Activated CD8-positive, alpha-beta T cell treated with anti-CD3 and anti-CD28 coated beads for 36 hours (primary cell): ENCODE data around the gene SPRING1. TPM values are rescaled to one million over a fixed set of nuclear protein-coding genes. Genes with fewer than 3 reads are reported as not detected.

Experiments used
- ATAC-seq: fragments of 200-7000 bp; cut with Tn5 transposase; one replicate; pipeline ENCODE4 v1.10.0; 2021; ENCODE audit warnings: mild to moderate bottlenecking, moderate library complexity
- CTCF ChIA-PET: fragments of 350-600 bp; sonication (Branson Sonifier 250); formaldehyde crosslinking; loops from one replicate; lab custom pipeline; 2021; ENCODE audit warnings: antibody characterized with exemption; lab: Charles Lee
- POLR2A ChIA-PET: fragments of 350-600 bp; sonication (Branson Sonifier 250); formaldehyde crosslinking; loops from one replicate; lab custom pipeline; 2021; ENCODE audit warnings: antibody characterized with exemption; lab: Charles Lee
- DNase-seq: peaks from one replicate; pipeline ENCODE4 v3.0.0-alpha.2; 2020
- H3K27ac Mint-ChIP-seq: one replicate; pipeline ENCODE4 v1.8.0; 2021; ENCODE audit warnings: mild to moderate bottlenecking, mixed read lengths
- H3K27me3 Mint-ChIP-seq: one replicate; pipeline ENCODE4 v1.8.0; 2021; ENCODE audit warnings: mixed read lengths
- H3K36me3 Mint-ChIP-seq: one replicate; pipeline ENCODE4 v1.8.0; 2021; ENCODE audit warnings: low read depth, mixed read lengths
- H3K4me1 Mint-ChIP-seq: one replicate; pipeline ENCODE4 v1.8.0; 2021; ENCODE audit warnings: low read depth, mixed read lengths
- H3K4me3 Mint-ChIP-seq: one replicate; pipeline ENCODE4 v1.8.0; 2021; ENCODE audit warnings: mild to moderate bottlenecking, moderate library complexity, mixed read lengths
- H3K9me3 Mint-ChIP-seq: one replicate; pipeline ENCODE4 v1.8.0; 2021; ENCODE audit warnings: mixed read lengths
- CTCF ChIP-seq: fragments of 200-600 bp; IDR thresholded peaks from one replicate; pipeline ENCODE4 v1.8.0; 2022; ENCODE audit warnings: antibody characterized with exemption, mild to moderate bottlenecking
- intact Hi-C: fragments of 100-400 bp; cut with micrococcal nuclease; formaldehyde crosslinking; loops from one replicate; pipeline ENCODE4 v1.10.0; 2022
- total RNA-seq, 2 experiments: library from RNA; stranded (reverse); gene quantifications; one replicate each; pipeline ENCODE4 v1.2.3, GENCODE V29; 2021

Gene SPRING1
- total RNA-seq, 2 experiments from 2014 or later: 16.0 to 17.2 TPM

- no peaks in the 10 kb centered on the region for H3K36me3 Mint-ChIP-seq
- H3K9me3 Mint-ChIP-seq: no peaks in the 10 kb centered on the region
- ATAC-seq (no peak), DNase-seq (no peak)
- no peak overlapping the region for H3K27ac Mint-ChIP-seq
- peaks cover 1% of the 10 kb centered on the region for H3K4me1 Mint-ChIP-seq
- TF ChIP-seq CTCF: no peak
- ChIA-PET CTCF (interaction anchor here (1.0 to 2.5 kb wide), 2 partner anchors 10 kb away, joined by 3 to 9 read pairs; no protein-coding TSS in a partner anchor), POLR2A (no interaction called here)
- no peak overlapping the region for H3K4me3 Mint-ChIP-seq
- intact Hi-C loops: no loop called here
- peaks cover 28% of the 10 kb centered on the region for H3K27me3 Mint-ChIP-seq
Observed at GRCh38 chr12:116693286-116694227, 44.3 kb downstream of the SPRING1 start.

- no peak overlapping the region for H3K27ac Mint-ChIP-seq
- ChIA-PET CTCF (interaction anchor here (2.5 kb wide), 1 partner anchor 11 kb away, joined by 9 read pairs; no protein-coding TSS in a partner anchor), POLR2A (no interaction called here)
- H3K9me3 Mint-ChIP-seq: no peaks in the 10 kb centered on the region
- TF ChIP-seq CTCF: no peak
- H3K36me3 Mint-ChIP-seq: no peaks in the 10 kb centered on the region
- peaks cover 1% of the 10 kb centered on the region for H3K4me1 Mint-ChIP-seq
- DNase-seq (no peak), ATAC-seq (no peak)
- peaks cover 28% of the 10 kb centered on the region for H3K27me3 Mint-ChIP-seq
- no peak overlapping the region for H3K4me3 Mint-ChIP-seq
- intact Hi-C loops: no loop called here
Observed at GRCh38 chr12:116692605-116693004, 45.3 kb downstream of the SPRING1 start.

GRCh38 chr12:116691636-116692035 lies 46.2 kb downstream of the SPRING1 start:
- peaks cover 28% of the 10 kb centered on the region for H3K27me3 Mint-ChIP-seq
- H3K9me3 Mint-ChIP-seq: no peaks in the 10 kb centered on the region
- H3K4me1 Mint-ChIP-seq: peaks cover 1% of the 10 kb centered on the region
- DNase-seq (no peak), ATAC-seq (no peak)
- intact Hi-C loops: no loop called here
- H3K4me3 Mint-ChIP-seq: no peak overlapping the region
- no peak for TF ChIP-seq CTCF
- POLR2A ChIA-PET: interaction anchor here (0.9 kb wide), 1 partner anchor 10 kb away, joined by 3 read pairs; no protein-coding TSS in a partner anchor
- no peaks in the 10 kb centered on the region for H3K36me3 Mint-ChIP-seq
- H3K27ac Mint-ChIP-seq: no peak overlapping the region
- CTCF ChIA-PET: interaction anchor here (1.3 to 2.5 kb wide), 2 partner anchors 12 to 694 kb away, joined by 3 to 9 read pairs; no protein-coding TSS in a partner anchor

GRCh38 chr12:116691205-116691604 lies 46.7 kb downstream of the SPRING1 start:
- no peaks in the 10 kb centered on the region for H3K36me3 Mint-ChIP-seq
- POLR2A ChIA-PET: interaction anchor here (0.9 kb wide), 1 partner anchor 9 kb away, joined by 3 read pairs; no protein-coding TSS in a partner anchor
- no peak for ATAC-seq
- CTCF ChIA-PET: interaction anchor here (1.3 to 2.5 kb wide), 3 partner anchors 12 to 693 kb away, joined by 3 to 9 read pairs (median 5); no protein-coding TSS in a partner anchor
- H3K4me1 Mint-ChIP-seq: peaks cover 1% of the 10 kb centered on the region
- no peak overlapping the region for H3K27ac Mint-ChIP-seq
- no peak for DNase-seq
- H3K9me3 Mint-ChIP-seq: no peaks in the 10 kb centered on the region
- no peak overlapping the region for H3K4me3 Mint-ChIP-seq
- intact Hi-C loops: no loop called here
- no peak for TF ChIP-seq CTCF
- peaks cover 28% of the 10 kb centered on the region for H3K27me3 Mint-ChIP-seq
